ENCODE measurements around the gene BAAT.

Gene BAAT

DNA sequence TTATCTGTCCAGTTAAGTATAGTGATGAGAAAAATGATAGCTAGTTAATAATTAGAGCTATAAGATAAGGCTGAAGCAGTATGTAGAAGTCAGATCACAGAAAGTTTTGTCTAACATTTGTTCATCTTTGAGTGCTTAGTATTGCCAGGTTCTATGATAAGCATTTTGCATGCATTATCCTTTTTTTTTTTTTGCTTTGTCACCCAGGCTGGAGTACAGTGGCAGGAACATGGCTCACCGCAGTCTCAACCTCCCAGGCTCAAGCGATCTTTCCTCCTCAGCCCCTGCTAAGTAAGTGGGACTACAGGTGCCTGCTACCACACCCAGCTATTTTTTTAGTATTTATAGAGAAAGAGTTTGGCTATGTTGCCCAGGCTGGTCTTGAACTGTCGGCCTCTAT lies 17.5 kb downstream of the BAAT start:
- in situ Hi-C loops (cut with HindIII; ENCODE audit: low pct_unique_long_range_greater_than_20kb, low sequenced_read_pairs), result no loop called here

DNA sequence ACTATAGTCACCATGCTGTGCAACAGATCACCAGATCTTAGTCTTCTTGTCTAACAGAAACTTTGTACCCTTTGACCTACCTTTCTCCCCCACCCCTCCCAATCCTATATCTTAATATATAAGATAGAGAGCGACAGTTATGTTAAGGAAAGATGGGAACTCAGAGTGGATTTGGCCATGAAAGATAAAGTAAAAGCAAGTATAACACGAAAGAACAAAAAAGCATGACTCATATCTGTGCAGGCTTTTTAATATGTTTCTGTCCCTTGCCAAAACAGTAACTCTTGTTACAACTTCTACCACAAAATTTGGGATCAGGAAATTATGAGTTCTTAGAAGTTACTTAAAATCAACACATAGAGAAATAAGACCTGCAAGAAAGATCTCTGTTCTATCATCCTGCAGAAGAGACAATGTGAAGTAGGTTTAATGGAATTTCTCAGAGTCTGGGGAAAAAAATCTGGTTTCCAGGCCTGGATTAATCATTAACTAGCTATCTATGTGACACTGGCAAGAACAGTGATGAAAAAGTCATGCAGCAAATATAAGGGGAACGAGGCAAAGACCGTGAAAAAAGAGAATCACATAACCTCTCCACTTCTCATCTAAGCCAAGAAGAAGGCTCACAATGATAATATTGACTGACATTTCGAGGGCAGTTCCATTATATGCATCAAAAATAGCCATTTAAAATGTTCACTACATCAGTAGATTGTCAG lies 18.6 kb downstream of the BAAT start:
- no peak for TF ChIP-seq JUND (IDR thresholded peaks at IDR 0.05; ENCODE audit: low read depth)
- DNase-seq (ENCODE audit: low read depth in 1 of 2, low spot score in 1 of 2), result no peak
- in situ Hi-C loops (cut with HindIII; ENCODE audit: low pct_unique_long_range_greater_than_20kb, low sequenced_read_pairs), result no loop called here

More for the DNA sequence above, 17.5 kb downstream of the BAAT start:
- no peak for DNase-seq (ENCODE audit: low read depth in 1 of 2, low spot score in 1 of 2)
- no peak for TF ChIP-seq JUND (IDR thresholded peaks at IDR 0.05; ENCODE audit: low read depth)

- no peak for DNase-seq (ENCODE audit: low read depth in 1 of 2, low spot score in 1 of 2)
Measured at GRCh38 chr9:101365181-101365580, 19.6 kb downstream of the BAAT start.

DNA sequence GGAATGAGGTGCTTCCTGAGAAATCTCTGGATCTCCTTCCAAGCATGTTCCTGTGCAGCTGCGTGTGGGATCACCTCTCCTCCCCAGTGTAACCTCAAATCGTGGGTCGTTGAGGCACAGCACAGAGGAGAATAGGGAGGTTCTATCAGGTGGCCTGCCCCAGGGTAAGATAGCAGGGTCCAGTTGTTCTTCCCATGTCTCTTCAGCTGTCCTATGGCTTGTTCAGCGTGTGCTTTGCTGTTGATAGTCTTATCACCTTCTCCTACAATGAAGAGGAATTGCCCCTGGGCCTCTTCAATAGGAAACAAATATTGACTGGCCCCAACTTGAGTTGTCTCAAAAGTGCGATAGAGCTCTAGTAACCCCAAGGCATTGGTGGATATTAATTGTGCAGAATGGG lies 22.4 kb downstream of the BAAT start:
- in situ Hi-C loops (cut with HindIII; ENCODE audit: low pct_unique_long_range_greater_than_20kb, low sequenced_read_pairs), result no loop called here
- no peak for TF ChIP-seq JUND (IDR thresholded peaks at IDR 0.05; ENCODE audit: low read depth)
- no peak for DNase-seq (ENCODE audit: low read depth in 1 of 2, low spot score in 1 of 2)

More at GRCh38 chr9:101365181-101365580, 19.6 kb downstream of the BAAT start:
- no peak for TF ChIP-seq JUND (IDR thresholded peaks at IDR 0.05; ENCODE audit: low read depth)
- in situ Hi-C loops (cut with HindIII; ENCODE audit: low pct_unique_long_range_greater_than_20kb, low sequenced_read_pairs), result no loop called here

- no peak for TF ChIP-seq JUND (IDR thresholded peaks at IDR 0.05; ENCODE audit: low read depth)
- in situ Hi-C loops (cut with HindIII; ENCODE audit: low pct_unique_long_range_greater_than_20kb, low sequenced_read_pairs), result no loop called here
- no peak for DNase-seq (ENCODE audit: low read depth in 1 of 2, low spot score in 1 of 2)
Measured at GRCh38 chr9:101360647-101361046, 24.2 kb downstream of the BAAT start.

- in situ Hi-C loops (cut with HindIII; ENCODE audit: low pct_unique_long_range_greater_than_20kb, low sequenced_read_pairs), result no loop called here
- no peak for TF ChIP-seq JUND (IDR thresholded peaks at IDR 0.05; ENCODE audit: low read depth)
- no peak for DNase-seq (ENCODE audit: low read depth in 1 of 2, low spot score in 1 of 2)
Measured at GRCh38 chr9:101359679-101360078, 25.1 kb downstream of the BAAT start.

GRCh38 chr9:101356619-101357018 lies 28.2 kb downstream of the BAAT start:
- DNase-seq (ENCODE audit: low read depth in 1 of 2, low spot score in 1 of 2), result no peak
- no peak for TF ChIP-seq JUND (IDR thresholded peaks at IDR 0.05; ENCODE audit: low read depth)
- in situ Hi-C loops (cut with HindIII; ENCODE audit: low pct_unique_long_range_greater_than_20kb, low sequenced_read_pairs), result no loop called here

DNA sequence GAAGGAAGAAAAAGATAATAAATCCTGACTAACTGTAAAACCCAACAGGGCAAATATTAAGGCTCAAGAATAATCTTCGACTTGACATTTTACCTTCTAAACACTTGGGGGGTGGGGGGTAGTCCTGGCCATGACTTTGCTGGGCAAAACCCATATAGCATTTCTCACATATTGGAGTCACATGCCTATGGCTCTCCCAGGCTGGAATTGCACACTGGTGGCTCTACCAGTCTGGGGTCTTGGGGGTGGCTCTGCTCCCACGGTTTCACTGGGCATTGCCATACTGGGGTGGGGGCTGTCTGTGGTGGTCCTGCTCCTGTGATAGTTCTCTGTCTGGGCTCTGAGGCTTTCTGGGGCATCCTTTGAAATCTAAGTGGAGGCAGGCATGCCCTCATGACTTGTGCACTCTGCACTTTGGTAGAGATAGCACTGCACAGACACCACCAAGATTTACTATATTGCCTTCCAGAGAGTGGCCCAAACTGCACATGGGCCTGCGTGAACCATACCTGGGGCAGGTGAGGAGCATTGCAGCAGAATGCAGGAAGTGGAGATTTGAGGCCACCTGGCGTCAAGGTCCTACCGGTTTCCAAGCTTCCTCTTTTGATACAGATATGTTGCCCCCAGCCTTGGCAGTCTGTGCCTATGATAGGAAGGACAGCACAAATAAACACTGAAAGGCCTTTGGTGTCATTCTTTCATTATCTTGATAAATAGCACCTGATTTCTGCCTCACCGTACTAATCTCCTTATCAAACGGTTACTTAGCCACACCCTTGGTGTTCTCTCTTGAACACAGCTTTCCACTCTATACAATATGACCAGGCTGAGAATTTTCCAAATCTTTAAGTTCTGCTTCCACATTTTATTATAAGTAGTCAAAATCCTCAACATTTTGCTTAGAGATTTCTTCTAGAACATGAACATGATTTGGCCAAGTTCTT lies 29.8 kb downstream of the BAAT start:
- no peak for DNase-seq (ENCODE audit: low read depth in 1 of 2, low spot score in 1 of 2)
- in situ Hi-C loops (cut with HindIII; ENCODE audit: low pct_unique_long_range_greater_than_20kb, low sequenced_read_pairs), result no loop called here
- no peak for TF ChIP-seq JUND (IDR thresholded peaks at IDR 0.05; ENCODE audit: low read depth)

DNA sequence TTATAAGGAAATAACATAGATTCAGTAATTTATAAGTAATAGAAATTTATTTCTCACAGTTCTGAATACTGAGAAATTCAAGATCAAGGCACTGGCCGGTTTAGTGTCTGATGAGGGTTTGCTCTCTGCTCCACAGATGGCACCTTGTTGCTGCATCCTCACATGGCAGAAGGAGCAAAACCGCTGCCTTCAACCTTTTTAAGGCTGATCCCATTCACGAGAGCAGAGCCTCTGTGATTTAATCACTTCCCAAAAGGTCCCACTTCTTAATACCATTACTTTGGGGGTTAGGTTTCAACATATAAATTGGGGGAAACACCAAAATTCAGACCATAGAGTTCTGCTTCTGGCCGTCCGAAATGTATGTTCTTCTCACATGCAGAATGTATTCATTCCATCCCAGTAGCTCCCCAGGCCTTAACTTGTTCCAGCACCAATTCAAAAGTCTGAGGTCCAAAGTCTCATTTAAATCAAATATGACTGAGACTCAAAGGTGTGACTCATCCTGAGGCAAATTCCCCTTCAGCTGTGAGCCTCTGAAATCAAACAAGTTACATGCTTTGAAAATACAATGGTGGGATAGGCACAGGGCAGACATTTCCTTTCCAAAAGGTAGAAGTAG lies 30.6 kb downstream of the BAAT start:
- no peak for TF ChIP-seq JUND (IDR thresholded peaks at IDR 0.05; ENCODE audit: low read depth)
- in situ Hi-C loops (cut with HindIII; ENCODE audit: low pct_unique_long_range_greater_than_20kb, low sequenced_read_pairs), result no loop called here
- no peak for DNase-seq (ENCODE audit: low read depth in 1 of 2, low spot score in 1 of 2)

- no peak for DNase-seq (ENCODE audit: low read depth in 1 of 2, low spot score in 1 of 2)
- in situ Hi-C loops (cut with HindIII; ENCODE audit: low pct_unique_long_range_greater_than_20kb, low sequenced_read_pairs), result no loop called here
- no peak for TF ChIP-seq JUND (IDR thresholded peaks at IDR 0.05; ENCODE audit: low read depth)
Measured at GRCh38 chr9:101353683-101354082, 31.1 kb downstream of the BAAT start.

- no peak for TF ChIP-seq JUND (IDR thresholded peaks at IDR 0.05; ENCODE audit: low read depth)
- no peak for DNase-seq (ENCODE audit: low read depth in 1 of 2, low spot score in 1 of 2)
- in situ Hi-C loops (cut with HindIII; ENCODE audit: low pct_unique_long_range_greater_than_20kb, low sequenced_read_pairs), result no loop called here
Measured at GRCh38 chr9:101352892-101353463, 31.8 kb downstream of the BAAT start.

GRCh38 chr9:101350285-101350684 lies 34.5 kb downstream of the BAAT start:
- no peak for TF ChIP-seq JUND (IDR thresholded peaks at IDR 0.05; ENCODE audit: low read depth)
- no peak for DNase-seq (ENCODE audit: low read depth in 1 of 2, low spot score in 1 of 2)
- in situ Hi-C loops (cut with HindIII; ENCODE audit: low pct_unique_long_range_greater_than_20kb, low sequenced_read_pairs), result no loop called here
